ENCODE results near the gene LDLR.
"Not testable (repeated sequence)": the region's sequence is repeated elsewhere in the genome, so short reads cannot be mapped to it uniquely, and the experiment has no call there.

LDLR gene

DNA sequence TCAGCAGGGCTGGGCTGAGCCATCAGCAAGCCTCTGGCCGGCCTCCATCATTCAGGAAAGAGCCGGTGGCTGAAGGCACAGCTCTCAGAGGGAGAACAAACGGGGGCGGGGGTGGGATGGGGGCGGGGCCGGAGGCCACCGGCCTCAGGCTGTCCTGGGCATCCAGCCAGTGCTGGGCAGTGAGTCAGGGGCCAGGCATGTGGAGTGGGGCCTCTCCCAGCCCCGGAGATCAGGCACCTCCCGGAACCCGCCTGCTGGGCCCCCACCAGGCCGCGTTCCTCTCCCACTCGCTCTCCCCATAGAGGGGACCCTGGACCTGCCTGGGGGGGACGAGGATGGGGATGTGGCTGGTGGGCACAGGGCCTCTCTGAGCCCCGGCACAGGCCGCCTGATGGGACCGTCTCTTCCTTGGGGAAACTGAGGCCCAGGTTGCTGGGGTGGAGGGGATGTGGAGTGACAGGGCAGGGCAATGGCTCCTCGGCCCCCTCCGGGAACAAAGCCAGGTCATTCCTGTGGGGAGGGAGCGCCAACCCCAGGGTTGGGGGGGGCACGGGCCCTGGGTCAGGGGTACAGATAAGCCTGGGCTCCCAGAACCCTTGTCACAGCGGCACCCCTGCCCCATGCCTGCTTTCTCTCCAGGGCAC, 53.4 kb downstream of the LDLR start:
- peaks cover 31% of the 10 kb centered on the region for H3K4me1 ChIP-seq
- DNase-seq (ENCODE audit: low spot score in 2 of 2): peak in 1 of 2 experiments; percentile 72
- peaks cover 25% of the 10 kb centered on the region for H3K36me3 ChIP-seq (replicated peaks)
- in situ Hi-C loops (cut with MboI; ENCODE audit: low sequenced_read_pairs): no loop called here
- H3K4me3 ChIP-seq: no peak overlapping the region
- H3K9me3 ChIP-seq: no peaks in the 10 kb centered on the region
- no peaks in the 10 kb centered on the region for H3K27me3 ChIP-seq (ENCODE audit: low read depth)

DNA sequence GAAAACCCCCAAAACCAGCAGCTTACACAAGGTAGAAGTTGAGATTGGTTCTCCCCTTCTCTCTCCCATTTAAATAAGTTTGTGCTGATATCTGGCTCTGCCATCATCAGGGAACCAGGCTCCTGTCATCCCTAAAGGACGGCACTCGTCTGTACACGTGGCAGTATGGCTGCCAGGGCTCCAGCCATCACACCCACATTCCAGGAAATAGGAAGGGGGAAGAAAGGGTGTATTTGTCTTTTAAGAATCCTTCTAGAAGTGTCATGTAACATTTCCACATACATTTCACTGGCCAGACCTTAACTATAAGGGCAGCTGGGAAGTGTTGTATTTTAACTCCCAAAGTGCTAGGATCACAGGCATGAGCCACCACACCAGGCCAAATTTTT, 56.3 kb downstream of the LDLR start:
- no peak for DNase-seq (ENCODE audit: low spot score in 2 of 2)
- Histone ChIP-seq H3K4me3 (no peak overlapping the region), H3K27me3 (ENCODE audit: low read depth) (no peaks in the 10 kb centered on the region), H3K36me3 (replicated peaks) (peaks cover 39% of the 10 kb centered on the region), H3K4me1 (peaks cover 14% of the 10 kb centered on the region), H3K9me3 (no peaks in the 10 kb centered on the region)
- in situ Hi-C loops (cut with MboI; ENCODE audit: low sequenced_read_pairs): no loop called here

DNA sequence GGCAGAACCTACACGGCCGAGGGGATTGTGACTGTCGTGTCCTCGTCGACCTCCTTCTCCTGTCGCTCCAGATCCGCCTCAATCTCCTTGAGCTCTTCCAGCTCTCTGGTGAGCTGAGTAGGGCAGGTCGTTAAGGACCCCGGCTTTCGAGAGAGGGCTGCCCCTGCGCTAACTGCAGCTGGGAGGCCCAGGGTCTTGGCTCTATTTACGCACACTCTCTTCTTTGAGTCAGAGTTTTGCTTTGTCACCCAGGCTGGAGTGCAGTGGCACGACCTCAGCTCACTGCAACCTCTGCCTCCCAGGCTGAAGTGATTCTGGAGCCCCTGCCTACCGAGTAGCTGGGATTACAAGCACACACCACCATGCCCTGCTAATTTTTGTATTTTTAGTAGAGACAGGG, 58.7 kb downstream of the LDLR start:
- no peak for DNase-seq (ENCODE audit: low spot score in 2 of 2)
- H3K36me3 ChIP-seq (replicated peaks): peaks cover 51% of the 10 kb centered on the region
- in situ Hi-C loops (cut with MboI; ENCODE audit: low sequenced_read_pairs): no loop called here
- no peak overlapping the region for H3K4me3 ChIP-seq
- peaks cover 6% of the 10 kb centered on the region for H3K4me1 ChIP-seq
- no peaks in the 10 kb centered on the region for H3K9me3 ChIP-seq
- H3K27me3 ChIP-seq (ENCODE audit: low read depth): no peaks in the 10 kb centered on the region

DNA sequence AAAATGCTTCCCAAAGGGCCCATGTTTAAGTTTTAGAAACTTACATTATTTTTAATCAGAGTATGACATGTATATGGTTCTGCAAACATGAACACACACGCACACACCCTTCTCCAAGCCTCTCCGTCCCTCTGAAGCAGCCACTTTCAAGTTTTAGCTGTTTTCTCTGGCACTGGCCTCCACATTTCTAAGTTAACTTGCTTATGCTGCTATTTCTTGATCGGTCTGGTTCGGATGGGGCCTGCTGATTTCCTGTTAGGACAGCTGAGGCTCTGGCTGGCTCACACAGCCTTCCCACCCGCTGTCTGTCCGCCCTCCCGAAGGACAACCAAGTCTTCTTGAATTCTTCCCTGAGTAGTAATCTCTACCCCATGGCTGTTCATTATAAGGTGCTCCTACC, 61.9 kb downstream of the LDLR start:
- Histone ChIP-seq H3K9me3 (no peaks in the 10 kb centered on the region), H3K4me1 (peaks cover 2% of the 10 kb centered on the region), H3K4me3 (no peak overlapping the region), H3K36me3 (replicated peaks) (peaks cover 35% of the 10 kb centered on the region), H3K27me3 (ENCODE audit: low read depth) (no peaks in the 10 kb centered on the region)
- in situ Hi-C loops (cut with MboI; ENCODE audit: low sequenced_read_pairs): no loop called here
- DNase-seq (ENCODE audit: low spot score in 2 of 2): no peak

DNA sequence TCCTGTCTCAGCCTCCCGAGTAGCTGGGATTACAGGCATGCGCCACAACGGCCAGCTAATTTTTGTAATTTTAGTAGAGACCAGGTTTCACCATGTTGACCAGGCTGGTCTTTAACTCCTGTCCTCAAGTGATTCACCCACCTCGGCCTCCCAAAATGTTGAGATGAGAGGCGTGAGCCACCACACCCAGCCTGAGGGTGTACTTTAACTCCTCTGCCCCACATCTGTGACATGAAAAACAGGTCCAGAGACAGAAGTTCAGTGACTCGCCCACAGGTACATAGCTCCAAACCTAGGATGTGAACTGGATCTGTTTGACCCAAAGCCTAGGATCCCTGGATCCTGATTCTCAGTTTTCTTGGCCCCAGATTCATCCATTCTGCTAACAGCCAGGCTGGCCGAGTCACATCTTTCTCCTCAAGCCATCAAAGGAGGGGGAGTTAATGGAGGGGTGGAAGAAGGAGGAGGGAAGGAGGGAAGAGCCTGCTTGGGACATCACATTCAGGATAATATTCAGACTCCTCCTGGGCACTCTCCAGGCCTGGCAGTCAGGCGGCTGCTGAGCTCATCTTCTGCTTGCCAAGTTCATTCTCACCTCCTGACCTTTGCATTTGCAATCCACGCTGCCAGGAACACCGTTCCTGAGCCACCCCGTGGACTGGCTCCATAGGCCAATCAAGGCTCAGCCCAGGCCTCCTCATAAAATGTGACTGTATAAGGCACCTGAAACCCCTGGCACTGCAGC, 63.2 kb downstream of the LDLR start:
- Histone ChIP-seq H3K4me1 (peaks cover 5% of the 10 kb centered on the region), H3K36me3 (replicated peaks) (peaks cover 30% of the 10 kb centered on the region), H3K4me3 (no peak overlapping the region), H3K27me3 (ENCODE audit: low read depth) (no peaks in the 10 kb centered on the region), H3K9me3 (no peaks in the 10 kb centered on the region)
- no peak for DNase-seq (ENCODE audit: low spot score in 2 of 2)
- in situ Hi-C loops (cut with MboI; ENCODE audit: low sequenced_read_pairs): no loop called here

DNA sequence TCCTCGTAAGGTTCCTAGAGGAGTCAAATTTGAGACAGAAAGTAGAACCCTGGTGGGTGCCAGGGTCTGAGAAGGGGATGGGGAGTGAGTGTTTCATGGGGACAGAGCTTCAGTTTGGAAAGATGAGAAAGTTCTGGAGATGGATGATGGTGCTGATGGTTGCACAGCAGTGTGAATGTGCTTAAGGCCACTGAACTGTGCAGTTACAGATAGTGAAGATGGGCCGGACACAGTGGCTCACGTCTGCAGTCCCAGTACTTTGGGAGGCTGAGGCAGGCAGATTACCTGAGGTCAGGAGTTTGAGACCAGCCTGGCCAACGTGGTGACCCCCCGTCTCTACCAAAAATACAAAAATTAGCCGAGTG, 65.4 kb downstream of the LDLR start:
- in situ Hi-C loops (cut with MboI; ENCODE audit: low sequenced_read_pairs): no loop called here
- H3K4me1 ChIP-seq: peaks cover 5% of the 10 kb centered on the region

DNA sequence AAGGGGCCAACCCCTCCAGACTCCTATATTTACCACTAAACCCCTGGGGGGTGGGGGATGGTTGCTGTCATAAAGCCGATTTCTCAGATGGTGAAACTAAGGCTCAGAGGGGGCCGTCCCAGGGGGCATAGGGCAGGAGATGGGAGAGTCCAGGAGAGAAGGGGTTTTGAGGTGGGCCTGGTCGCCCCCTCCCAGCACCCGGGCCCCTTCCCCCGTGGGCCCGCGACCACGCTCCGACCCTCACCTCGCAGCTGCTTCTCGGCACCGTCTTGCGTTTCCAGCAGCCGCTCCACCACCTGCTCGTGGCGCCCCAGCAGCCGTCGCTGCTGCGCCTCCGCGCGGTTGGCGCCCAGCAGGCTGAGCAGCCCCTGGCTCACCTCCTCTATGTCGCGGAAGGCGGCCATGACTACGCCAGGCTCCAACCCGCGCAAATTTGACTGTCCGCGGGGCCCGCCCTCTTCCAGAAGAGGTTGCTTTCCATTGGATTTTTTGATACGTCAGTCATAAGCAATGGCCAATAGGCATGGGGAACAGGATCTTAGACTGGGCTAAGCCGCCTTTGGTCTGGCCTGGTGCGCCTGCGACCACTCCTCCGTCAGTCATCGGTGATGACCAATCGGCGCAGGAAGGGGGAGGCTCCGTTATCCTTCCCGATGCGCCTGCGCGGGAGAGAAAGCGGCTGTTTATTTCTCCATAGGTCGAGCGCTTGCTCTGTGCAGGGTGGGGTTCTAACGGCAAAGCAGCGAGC, 66.3 kb downstream of the LDLR start, which contains the start of gene SPC24:
SPC24 (minus strand) TSS at position 410 of the 748 bp plus-strand sequence; CDS start at position 404, 6 bp downstream.
- H3K27me3 ChIP-seq (ENCODE audit: low read depth): no peaks in the 10 kb centered on the region
- H3K9me3 ChIP-seq: peaks cover 2% of the 10 kb centered on the region; the same call in 1 of the 2 replicates
- DNase-seq (ENCODE audit: low spot score in 2 of 2): peak; percentile 98
- H3K36me3 ChIP-seq (replicated peaks): peaks cover 16% of the 10 kb centered on the region
- H3K4me3 ChIP-seq: peak within 1 kb of the TSS; percentile 99
- H3K4me1 ChIP-seq: peaks cover 5% of the 10 kb centered on the region
- in situ Hi-C loops (cut with MboI; ENCODE audit: low sequenced_read_pairs): no loop called here

More for the DNA sequence above, 65.4 kb downstream of the LDLR start:
- no peak for DNase-seq (ENCODE audit: low spot score in 2 of 2)
- H3K4me3 ChIP-seq: peak overlapping the region; percentile 99
- H3K36me3 ChIP-seq (replicated peaks): peaks cover 17% of the 10 kb centered on the region
- H3K9me3 ChIP-seq: no peaks in the 10 kb centered on the region
- H3K27me3 ChIP-seq (ENCODE audit: low read depth): no peaks in the 10 kb centered on the region

DNA sequence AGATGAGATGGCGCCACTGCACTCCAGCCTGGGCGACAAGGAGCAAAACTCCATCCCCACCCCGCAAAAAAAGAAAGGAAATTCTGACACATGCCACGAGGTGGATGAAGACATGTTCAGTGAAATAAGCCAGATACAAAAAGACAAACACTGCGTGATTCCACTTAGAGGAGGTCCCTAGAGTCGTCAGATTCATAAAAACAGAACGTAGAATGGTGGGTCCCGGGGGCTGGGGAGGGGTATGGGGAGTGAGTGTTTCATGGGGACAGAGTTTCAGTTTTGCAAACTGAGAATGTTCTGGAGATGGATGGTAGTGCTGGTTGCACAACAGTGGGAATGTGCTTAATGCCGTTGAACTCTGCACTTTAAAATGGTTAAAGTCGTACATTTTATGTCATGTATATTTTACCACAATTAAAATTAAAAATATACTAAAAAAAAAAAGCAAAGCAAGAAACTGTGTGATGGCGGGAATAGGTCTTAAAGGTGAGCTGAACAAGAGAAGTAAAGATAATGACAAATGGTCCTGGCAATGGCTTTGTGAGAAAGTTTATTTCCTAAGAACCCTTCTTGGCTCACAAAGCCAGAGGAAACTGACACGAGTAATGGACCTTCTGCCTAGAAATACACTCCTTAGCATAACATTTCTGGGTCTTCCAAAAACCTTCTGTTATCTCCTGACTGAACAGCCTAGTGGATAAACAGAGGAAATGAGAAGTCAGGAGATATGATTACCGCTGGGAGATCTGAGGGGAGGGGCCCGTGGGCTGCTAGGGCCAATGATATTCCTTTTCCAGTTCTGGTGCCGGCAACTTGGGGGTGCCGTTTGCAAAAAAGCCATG, 70.6 kb downstream of the LDLR start:
- Histone ChIP-seq H3K27me3 (ENCODE audit: low read depth) (no peaks in the 10 kb centered on the region), H3K4me3 (no peak overlapping the region), H3K9me3 (peaks cover 2% of the 10 kb centered on the region; the same call in 1 of the 2 replicates), H3K36me3 (replicated peaks) (0 out of 2 replicates have a peak, but pooled peaks cover 3% of the 10 kb centered on the region), H3K4me1 (peaks cover 5% of the 10 kb centered on the region)
- no peak for DNase-seq (ENCODE audit: low spot score in 2 of 2)
- in situ Hi-C loops (cut with MboI; ENCODE audit: low sequenced_read_pairs): no loop called here

DNA sequence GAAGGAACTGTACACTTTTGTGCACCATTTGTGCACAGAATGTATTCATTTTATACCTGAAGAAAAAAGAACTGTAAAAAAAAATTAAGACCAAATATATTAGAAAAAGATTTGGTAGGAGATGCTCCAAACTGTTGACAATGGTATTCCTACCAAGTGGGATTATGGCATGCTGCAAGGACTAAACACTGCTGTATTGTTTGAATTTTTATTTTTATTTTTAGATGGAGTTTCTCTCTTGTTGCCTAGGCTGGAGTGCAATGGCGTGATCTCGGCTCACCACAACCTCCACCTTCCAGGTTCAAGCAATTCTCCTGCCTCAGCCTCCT, 71.1 kb downstream of the LDLR start:
- H3K9me3 ChIP-seq; H3K4me1 ChIP-seq; DNase-seq (ENCODE audit: low spot score in 2 of 2); H3K27me3 ChIP-seq (ENCODE audit: low read depth); H3K36me3 ChIP-seq (replicated peaks); H3K4me3 ChIP-seq; in situ Hi-C loops (cut with MboI; ENCODE audit: low sequenced_read_pairs): not testable (repeated sequence)

DNA sequence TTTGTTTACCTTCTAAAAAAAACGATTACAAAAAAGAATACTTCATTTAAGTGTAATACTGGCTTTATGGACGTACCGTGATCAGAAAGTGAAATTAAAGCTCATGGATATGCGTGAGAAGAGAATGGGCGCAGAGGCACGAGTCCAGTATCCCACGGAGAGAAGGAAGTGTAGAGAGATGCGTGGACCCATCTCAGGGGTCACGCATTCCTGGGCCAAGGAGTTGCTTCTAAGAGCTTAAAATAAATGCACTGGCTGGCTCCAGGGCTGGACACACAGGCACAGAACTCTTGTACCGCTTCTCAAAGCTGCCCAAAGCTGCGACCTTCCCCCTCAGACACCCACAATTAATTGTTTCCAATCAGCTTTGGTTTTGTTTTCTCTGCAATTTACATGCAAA, 75.0 kb downstream of the LDLR start:
- no peak for DNase-seq (ENCODE audit: low spot score in 2 of 2)
- H3K4me1 ChIP-seq: no peaks in the 10 kb centered on the region
- no peaks in the 10 kb centered on the region for H3K27me3 ChIP-seq (ENCODE audit: low read depth)
- peaks cover 2% of the 10 kb centered on the region; the same call in 1 of the 2 replicates for H3K9me3 ChIP-seq
- no peaks in the 10 kb centered on the region for H3K36me3 ChIP-seq (replicated peaks)
- in situ Hi-C loops (cut with MboI; ENCODE audit: low sequenced_read_pairs): no loop called here
- H3K4me3 ChIP-seq: no peak overlapping the region

DNA sequence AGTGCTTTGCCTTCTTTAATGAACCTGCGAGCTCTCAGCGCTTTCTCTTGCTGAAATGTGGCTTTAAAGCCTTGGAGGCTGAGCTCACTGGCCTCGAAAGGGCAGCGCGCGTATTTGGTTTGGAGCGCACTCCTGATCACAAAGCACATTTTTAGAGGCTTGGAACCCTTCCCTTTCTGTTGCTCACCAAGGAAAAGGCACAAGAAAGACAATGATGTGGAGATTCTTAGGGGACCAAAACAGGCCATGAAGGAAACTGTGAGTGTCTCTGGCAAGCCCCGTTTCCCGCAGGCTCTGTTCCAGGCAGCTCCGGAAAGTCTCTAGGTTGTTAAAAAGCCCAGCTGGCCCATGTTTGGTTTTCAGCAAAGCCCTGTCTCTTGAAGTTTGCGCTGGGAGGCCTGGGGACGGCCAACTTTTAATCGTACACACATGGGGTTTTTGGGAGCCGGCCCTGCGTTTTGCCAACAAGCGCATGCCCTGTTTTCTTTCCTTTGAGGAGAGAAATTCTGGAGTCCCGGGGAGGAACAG, 75.7 kb downstream of the LDLR start:
- in situ Hi-C loops (cut with MboI; ENCODE audit: low sequenced_read_pairs): no loop called here
- Histone ChIP-seq H3K4me1 (no peaks in the 10 kb centered on the region), H3K27me3 (ENCODE audit: low read depth) (no peaks in the 10 kb centered on the region), H3K36me3 (replicated peaks) (no peaks in the 10 kb centered on the region; the same call in 1 of the 2 replicates), H3K4me3 (no peak overlapping the region), H3K9me3 (peaks cover 2% of the 10 kb centered on the region; the same call in 1 of the 2 replicates)
- no peak for DNase-seq (ENCODE audit: low spot score in 2 of 2)

DNA sequence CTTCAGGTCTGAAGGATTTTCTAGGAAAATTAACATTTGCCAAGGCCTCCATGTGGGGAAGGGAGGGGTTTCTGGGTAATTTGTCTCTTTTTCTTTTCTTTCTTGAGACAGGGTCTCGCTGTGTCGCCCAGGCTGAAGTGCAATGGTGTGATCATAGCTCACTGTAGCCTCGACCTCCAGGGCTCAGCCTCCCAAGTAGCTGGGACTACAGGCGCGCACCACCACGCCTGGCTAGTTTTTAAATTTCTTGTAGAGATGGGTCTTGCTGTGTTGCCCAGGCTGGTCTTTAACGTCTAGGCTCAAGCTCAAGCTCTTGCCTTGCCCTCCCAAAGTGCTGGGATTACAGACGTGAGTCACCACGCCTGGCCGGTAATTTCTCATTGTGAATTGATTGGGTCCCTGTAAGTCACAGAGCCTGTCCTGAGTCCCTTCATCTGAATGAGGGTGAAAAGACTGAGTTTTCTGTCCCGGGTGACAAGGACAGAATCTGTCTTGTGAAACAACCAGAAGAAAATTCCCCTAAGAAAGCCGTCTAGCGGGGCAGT, 76.3 kb downstream of the LDLR start:
- DNase-seq (ENCODE audit: low spot score in 2 of 2): no peak
- Histone ChIP-seq H3K9me3 (peaks cover under 1% of the 10 kb centered on the region; the same call in 1 of the 2 replicates), H3K36me3 (replicated peaks) (no peaks in the 10 kb centered on the region; the same call in 1 of the 2 replicates), H3K27me3 (ENCODE audit: low read depth) (no peaks in the 10 kb centered on the region), H3K4me3 (no peak overlapping the region), H3K4me1 (no peaks in the 10 kb centered on the region)
- in situ Hi-C loops (cut with MboI; ENCODE audit: low sequenced_read_pairs): no loop called here
